ENCODE data around the gene POU2F1. TPM values are rescaled to one million over a fixed set of nuclear protein-coding genes. Genes with fewer than 3 reads are reported as not detected.

Gene POU2F1
- total RNA-seq, 3 donors from 2014 or later: 20.0 to 29.0 (median 21.0) TPM

- no peaks in the 10 kb centered on the region for H3K4me1 ChIP-seq
- intact Hi-C loops (cut with DNase I; ENCODE audit: low total_unique reads): no loop called here
- H3K27me3 ChIP-seq: no peaks in the 10 kb centered on the region
- peaks cover 0 to 4% of the 10 kb centered on the region in 2 donors for H3K9me3 ChIP-seq
- H3K36me3 ChIP-seq: no peaks in the 10 kb centered on the region
- H3K4me3 ChIP-seq: no peak overlapping the region
- no peak overlapping the region for H3K27ac ChIP-seq
- DNase-seq (ENCODE audit: low spot score in 2 of 2): no peak
- no peak for TF ChIP-seq POLR2A (IDR thresholded peaks at IDR 0.05)
- no peak for TF ChIP-seq POLR2AphosphoS5 (IDR thresholded peaks at IDR 0.05)
- TF ChIP-seq, protein P1, sequence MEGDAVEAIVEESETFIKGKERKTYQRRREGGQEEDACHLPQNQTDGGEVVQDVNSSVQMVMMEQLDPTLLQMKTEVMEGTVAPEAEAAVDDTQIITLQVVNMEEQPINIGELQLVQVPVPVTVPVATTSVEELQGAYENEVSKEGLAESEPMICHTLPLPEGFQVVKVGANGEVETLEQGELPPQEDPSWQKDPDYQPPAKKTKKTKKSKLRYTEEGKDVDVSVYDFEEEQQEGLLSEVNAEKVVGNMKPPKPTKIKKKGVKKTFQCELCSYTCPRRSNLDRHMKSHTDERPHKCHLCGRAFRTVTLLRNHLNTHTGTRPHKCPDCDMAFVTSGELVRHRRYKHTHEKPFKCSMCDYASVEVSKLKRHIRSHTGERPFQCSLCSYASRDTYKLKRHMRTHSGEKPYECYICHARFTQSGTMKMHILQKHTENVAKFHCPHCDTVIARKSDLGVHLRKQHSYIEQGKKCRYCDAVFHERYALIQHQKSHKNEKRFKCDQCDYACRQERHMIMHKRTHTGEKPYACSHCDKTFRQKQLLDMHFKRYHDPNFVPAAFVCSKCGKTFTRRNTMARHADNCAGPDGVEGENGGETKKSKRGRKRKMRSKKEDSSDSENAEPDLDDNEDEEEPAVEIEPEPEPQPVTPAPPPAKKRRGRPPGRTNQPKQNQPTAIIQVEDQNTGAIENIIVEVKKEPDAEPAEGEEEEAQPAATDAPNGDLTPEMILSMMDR (IDR thresholded peaks at IDR 0.05): no peak
Measured at GRCh38 chr1:167328816-167329483, 108.3 kb downstream of the POU2F1 start.

- Histone ChIP-seq H3K36me3 (no peaks in the 10 kb centered on the region), H3K4me3 (no peak overlapping the region), H3K4me1 (no peaks in the 10 kb centered on the region), H3K9me3 (no peaks in the 10 kb centered on the region), H3K27me3 (no peaks in the 10 kb centered on the region), H3K27ac (no peak overlapping the region)
- DNase-seq (ENCODE audit: low spot score in 2 of 2): no peak
- no peak for TF ChIP-seq POLR2A (IDR thresholded peaks at IDR 0.05)
- TF ChIP-seq POLR2AphosphoS5 (IDR thresholded peaks at IDR 0.05): no peak
- TF ChIP-seq, protein P1 (IDR thresholded peaks at IDR 0.05): no peak
- intact Hi-C loops (cut with DNase I; ENCODE audit: low total_unique reads): no loop called here
Measured at GRCh38 chr1:167330601-167331293, 110.1 kb downstream of the POU2F1 start.

DNA sequence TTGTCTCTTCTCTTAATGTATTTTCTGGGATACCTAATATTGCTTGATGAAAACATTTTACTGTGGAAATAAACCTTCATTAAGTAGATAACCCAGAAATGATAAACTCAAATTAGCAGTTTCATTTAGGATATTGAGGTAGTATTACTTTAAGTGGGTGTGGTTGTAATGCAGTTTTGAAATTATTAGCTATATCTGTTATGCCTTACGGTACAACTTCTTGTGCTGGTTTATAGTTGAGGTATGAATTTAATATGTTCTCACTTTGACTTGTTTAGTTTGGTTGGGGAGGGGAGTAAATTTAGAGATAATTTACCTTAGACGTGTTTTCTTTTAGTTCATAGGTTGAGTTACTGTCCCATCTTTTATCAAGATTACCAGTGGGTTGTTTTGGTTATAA lies 111.0 kb downstream of the POU2F1 start:
- Histone ChIP-seq H3K27me3 (no peaks in the 10 kb centered on the region), H3K27ac (no peak overlapping the region), H3K9me3 (peaks cover 0 to 3% of the 10 kb centered on the region in 2 donors), H3K4me1 (no peaks in the 10 kb centered on the region), H3K4me3 (no peak overlapping the region), H3K36me3 (no peaks in the 10 kb centered on the region)
- DNase-seq (ENCODE audit: low spot score in 2 of 2): no peak
- intact Hi-C loops (cut with DNase I; ENCODE audit: low total_unique reads): no loop called here
- TF ChIP-seq, protein P1 (IDR thresholded peaks at IDR 0.05): no peak
- no peak for TF ChIP-seq POLR2AphosphoS5 (IDR thresholded peaks at IDR 0.05)
- no peak for TF ChIP-seq POLR2A (IDR thresholded peaks at IDR 0.05)

DNA sequence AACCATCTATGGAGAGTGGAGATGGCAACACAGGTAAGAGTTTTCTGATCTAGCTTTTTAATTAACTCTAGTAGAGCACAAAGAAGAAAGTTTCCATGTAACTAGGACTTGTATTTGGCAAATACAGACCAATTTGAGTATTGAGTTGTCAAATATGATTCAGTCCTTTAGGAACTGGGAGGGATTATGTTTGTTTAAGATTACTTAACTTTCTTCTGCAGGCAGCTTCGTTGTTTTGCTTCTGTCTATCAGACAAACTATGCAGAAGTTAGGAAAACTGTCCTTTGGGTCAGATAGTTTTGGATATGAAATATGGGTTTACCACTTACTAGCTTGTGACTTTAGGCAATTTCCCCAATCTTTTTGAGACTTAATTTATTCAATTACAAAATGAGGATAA lies 111.8 kb downstream of the POU2F1 start:
- Histone ChIP-seq H3K27me3 (no peaks in the 10 kb centered on the region), H3K27ac (no peak overlapping the region), H3K36me3 (no peaks in the 10 kb centered on the region), H3K4me3 (no peak overlapping the region), H3K4me1 (no peaks in the 10 kb centered on the region), H3K9me3 (peaks cover 0 to 11% of the 10 kb centered on the region in 2 donors)
- intact Hi-C loops (cut with DNase I; ENCODE audit: low total_unique reads): no loop called here
- no peak for TF ChIP-seq POLR2AphosphoS5 (IDR thresholded peaks at IDR 0.05)
- TF ChIP-seq, protein P1 (IDR thresholded peaks at IDR 0.05): no peak
- no peak for TF ChIP-seq POLR2A (IDR thresholded peaks at IDR 0.05)
- no peak for DNase-seq (ENCODE audit: low spot score in 2 of 2)

GRCh38 chr1:167333124-167333523 lies 112.4 kb downstream of the POU2F1 start:
- TF ChIP-seq, protein P1 (IDR thresholded peaks at IDR 0.05): no peak
- TF ChIP-seq POLR2A (IDR thresholded peaks at IDR 0.05) (no peak), POLR2AphosphoS5 (IDR thresholded peaks at IDR 0.05) (no peak)
- Histone ChIP-seq H3K4me1 (no peaks in the 10 kb centered on the region), H3K27me3 (no peaks in the 10 kb centered on the region), H3K9me3 (peaks cover 0 to 15% of the 10 kb centered on the region in 2 donors), H3K36me3 (no peaks in the 10 kb centered on the region), H3K4me3 (no peak overlapping the region), H3K27ac (no peak overlapping the region)
- intact Hi-C loops (cut with DNase I; ENCODE audit: low total_unique reads): no loop called here
- DNase-seq (ENCODE audit: low spot score in 2 of 2): no peak
